GM18951 (cell line): ENCODE results near the gene SMPD3.

ENCODE experiments used
- POLR2A ChIP-seq: IDR thresholded peaks from 4 replicates; pipeline ENCODE4 v1.6.1; 2011; ENCODE audit warnings: mild to moderate bottlenecking; ENCODE audit not compliant: insufficient read length, insufficient read depth; ENCODE audit errors: extremely low read depth
- in situ Hi-C: fragments of 300-500 bp; cut with MboI; formaldehyde crosslinking; loops from one replicate; pipeline ENCODE4 v1.12.0; 2022; ENCODE audit warnings: low sequenced_read_pairs, mixed read lengths, inconsistent platforms; ENCODE audit not compliant: unreplicated experiment

SMPD3 gene

DNA sequence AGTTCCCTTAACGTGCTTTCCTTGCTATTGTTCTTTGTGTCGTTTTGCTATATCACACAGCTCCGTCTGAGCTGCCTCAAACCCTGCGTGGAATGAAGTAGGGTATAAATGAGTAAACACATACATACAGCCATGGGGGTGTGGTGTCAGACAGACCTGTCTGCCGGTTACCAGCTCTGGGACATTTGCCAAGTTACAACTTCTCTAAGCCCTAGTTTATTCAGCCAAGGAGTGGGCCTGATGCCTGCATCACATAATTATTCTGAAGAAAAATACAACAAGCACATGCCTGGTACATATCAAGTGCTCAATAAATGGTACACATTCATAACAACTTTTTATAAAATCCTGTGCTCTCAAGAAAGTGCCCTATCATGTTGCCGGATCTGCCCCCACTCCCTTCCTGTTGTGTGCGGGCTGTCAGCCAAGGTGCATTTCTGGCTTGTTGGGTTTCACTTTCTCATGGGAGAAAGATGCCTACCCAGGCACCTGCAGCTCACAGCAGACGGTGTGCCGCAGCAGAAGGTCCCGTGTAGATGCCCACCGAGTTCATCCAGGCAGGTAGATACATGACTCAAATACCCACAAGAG, 30.5 kb downstream of the SMPD3 start:
- TF ChIP-seq POLR2A = peak; percentile 26
- in situ Hi-C loops = no loop called here

DNA sequence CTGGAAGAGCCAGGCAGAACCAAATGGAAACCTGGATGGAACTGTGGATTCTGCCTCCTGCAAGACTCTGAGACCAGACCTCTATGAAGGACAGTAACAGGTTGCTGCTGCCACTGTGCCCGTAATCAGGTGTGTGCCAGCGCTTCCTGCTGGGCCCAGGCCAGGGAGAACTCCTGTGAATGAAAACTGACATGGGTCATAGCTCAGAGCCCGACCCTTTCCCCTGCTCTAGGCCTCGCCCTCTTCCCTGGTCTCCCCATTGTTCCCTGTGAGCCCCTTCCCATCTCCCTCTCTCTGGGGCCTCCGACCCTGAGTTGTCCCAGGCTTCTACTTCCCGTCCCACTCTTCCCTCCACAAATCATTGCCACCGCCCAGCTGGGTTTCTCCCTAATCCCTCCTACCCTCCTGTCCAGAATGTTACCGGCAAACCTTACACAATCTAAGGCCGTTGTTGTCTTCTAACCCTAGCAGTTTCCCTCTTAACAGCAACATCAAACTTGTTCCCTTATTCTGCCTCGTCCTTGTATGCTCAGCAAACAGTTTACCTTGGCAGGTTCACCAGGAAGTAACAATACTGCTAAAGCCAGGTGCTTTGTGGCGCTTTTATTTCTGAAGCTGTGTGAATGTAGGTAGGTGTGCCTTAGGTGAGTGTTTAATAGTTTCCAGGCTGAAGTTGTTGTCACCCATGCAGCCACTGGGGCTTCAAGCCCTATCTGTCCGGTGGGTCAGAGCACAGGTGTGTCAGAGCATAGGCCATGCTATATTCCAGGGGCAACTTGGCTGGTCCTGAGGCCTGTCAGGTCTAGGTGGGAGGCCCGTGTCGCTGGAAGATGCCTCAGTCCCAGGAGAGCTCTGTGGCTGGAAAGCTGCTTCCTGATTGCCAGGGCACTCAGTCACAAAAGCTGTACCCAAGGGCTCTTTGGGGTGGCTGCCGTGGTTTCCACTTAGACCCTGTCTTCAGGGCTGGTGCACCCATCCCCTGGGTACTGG, 32.0 kb downstream of the SMPD3 start:
- in situ Hi-C loops = no loop called here
- no peak for TF ChIP-seq POLR2A

DNA sequence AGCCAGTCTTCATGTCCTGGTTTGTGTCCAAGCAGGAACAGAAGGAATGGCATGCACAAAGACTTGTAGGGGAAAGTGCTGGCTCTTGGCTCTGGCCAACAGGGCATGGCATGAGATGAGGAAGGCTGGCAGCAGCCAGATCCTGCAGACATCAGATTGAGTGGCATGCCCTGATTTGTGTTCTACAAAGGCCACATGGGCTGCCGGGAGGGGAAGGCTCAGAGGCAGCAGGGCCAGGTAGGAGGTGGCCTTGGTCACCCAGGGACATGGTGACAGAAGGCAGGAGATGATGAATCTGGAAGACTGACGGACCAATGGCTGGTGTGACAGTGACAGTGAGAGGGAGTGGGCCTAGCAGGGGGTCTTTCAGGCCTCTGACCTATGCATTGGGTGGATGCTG, 33.7 kb downstream of the SMPD3 start:
- in situ Hi-C loops = no loop called here
- TF ChIP-seq POLR2A = no peak

DNA sequence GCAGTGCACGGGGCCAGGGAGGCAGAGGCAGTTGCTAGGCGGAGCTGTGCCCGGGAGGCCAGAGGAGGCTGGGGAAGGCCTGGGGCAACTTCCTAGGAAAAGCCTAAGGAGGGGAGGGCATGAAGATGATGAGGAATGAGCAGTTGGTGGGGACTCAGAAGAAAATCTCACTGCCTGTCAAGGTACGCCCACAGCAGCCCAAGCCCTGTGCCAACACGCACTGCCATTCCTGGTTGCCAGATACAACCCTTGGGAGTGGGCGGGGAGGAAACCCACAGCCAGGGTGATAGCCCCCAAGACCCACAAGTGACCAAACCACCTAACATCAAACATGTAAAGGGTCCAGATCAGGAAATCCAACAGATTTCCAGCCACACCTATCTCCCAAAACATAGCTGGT, 36.2 kb downstream of the SMPD3 start:
- in situ Hi-C loops = no loop called here
- TF ChIP-seq POLR2A = no peak

DNA sequence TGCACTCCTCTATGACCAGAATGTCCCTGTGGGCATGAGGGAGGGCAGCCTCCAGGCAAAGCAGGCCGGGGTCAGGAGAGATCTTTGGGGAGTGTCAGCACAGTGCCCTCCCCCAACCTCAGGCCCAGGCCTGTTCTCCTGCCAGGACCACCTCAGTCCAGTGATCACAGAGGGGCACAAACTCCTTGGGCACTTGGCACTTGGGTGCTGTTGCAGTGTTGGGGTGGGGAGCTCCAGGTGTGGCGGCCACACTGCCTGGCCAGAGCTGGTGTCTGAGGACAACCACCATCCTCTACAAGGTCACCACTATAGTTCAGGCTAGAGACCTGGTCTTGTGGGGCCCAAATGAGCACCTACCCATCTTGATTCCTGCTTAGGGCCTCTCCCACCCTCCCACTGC, 37.2 kb downstream of the SMPD3 start:
- no peak for TF ChIP-seq POLR2A

DNA sequence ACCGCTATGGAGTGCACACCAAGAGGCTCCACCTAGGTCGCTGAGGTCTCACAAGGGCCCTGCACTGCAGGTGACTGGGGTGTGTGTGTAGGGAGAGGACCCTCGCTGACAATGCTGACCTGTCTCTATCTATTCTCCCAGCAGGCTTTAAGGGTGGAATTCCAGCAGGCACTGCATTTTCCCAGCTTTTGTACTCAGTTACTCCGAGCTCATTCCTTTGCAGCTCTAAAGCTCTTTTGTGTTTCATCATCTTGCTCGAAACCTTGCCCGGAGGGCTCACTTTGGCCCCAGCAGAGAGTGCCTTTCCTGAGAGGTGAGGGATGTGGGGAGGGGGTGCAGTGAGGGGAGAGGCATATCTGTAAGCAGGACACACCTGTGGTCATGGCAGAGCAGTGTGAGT, 39.3 kb downstream of the SMPD3 start:
- TF ChIP-seq POLR2A = no peak
- in situ Hi-C loops = no loop called here

More for the DNA sequence above, 37.2 kb downstream of the SMPD3 start:
- in situ Hi-C loops = no loop called here

DNA sequence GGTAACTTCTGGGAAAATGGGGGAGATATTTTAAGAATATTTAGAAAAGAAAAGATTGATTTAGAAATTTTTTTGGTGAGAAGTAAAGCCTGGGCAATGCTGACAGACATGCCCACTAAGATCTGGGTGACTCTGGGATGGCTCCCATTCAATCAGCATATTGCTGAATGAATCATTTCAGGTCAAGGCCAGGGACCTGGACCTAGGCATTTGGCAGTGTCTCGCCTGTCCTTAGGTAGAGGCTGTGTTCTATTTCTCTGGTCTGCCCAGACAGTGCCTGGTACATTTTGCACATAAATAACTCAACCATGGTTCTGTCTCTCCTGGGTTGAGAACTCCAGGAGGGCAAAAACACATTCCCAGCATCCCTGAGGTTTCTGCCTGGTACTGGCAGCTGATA, 39.9 kb downstream of the SMPD3 start:
- in situ Hi-C loops = no loop called here
- TF ChIP-seq POLR2A = no peak

DNA sequence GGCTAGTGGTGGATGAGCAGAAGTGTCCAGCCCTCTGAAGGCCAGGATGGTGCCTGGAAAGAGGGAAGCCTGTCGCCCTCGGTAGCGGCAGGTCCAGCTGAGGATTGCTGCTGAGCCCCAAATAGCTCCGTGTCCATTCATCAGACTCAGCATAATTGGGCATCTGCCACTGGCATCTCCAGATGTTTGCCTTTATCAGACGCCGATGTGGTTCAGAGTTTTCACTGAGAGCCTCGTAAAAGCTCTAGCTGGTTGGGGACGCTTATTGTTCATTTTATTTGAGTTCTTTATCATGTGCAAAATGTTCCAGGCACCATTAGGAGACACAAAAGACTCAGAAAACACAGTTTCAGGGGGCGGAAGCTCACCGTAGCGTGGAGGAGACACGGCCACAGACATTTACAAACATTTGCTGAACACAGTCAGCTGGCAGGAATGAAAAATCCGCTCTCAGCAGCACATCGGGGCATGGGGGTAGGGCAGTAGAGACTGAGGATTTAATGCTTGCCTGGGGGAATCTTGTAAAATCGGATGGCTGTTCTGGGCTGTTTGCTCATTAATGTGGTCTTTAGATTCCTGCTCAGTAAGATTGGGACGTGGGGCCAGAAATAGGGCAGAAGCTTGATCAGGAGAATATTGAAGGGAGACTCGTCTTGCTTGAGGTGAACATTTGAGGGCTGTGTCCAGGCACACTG, 41.7 kb downstream of the SMPD3 start:
- no peak for TF ChIP-seq POLR2A

DNA sequence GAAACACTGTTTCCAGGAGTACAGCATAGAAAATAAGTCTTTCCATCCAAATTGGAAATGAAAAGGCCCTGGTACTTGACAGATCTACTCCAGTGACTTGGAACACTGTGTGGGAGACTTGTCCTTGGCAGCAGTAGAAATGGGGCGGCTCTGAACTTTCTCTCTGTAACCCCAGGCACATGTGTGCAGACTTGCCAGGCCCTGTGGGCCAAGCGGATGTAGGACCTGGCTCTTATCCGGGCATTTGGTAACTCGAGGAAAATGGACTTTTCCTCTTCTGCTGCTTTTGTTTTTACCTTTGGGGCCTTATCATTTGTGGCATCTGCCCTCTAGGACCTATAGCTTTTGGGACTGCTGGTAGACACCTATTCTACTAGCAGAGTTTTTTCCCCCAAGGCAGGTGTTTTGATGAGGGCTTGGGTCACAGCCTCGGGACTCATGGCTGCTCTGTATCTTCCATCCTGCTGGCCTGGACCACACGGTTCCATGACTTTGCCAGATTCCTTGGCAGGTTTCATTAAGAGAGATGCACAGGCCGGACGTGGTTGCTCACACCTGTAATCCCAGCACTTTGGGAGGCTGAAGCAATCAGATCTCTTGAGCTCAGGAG, 43.5 kb downstream of the SMPD3 start:
- in situ Hi-C loops = no loop called here

More for the DNA sequence above, 41.7 kb downstream of the SMPD3 start:
- in situ Hi-C loops = no loop called here

DNA sequence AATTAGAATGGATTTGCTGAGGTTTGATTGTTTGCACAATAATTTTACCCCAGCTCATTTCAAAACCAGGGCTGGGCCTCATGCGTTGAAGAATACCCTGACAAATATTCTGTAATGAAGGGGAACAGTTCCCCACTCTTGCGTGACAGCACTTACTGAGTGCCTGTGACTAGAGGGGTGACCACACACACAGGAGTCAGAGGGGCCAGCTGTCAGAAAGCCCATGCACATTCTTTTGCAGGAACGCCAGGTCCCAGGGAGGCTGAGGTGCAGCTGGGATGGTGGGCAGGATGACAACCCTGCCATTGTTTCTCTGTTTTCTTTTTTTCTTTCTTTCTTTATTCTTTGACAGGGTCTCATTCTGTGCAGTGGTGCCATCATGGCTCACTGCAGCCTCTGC, 44.6 kb downstream of the SMPD3 start:
- TF ChIP-seq POLR2A = no peak
- in situ Hi-C loops = no loop called here

More for the DNA sequence above, 43.5 kb downstream of the SMPD3 start:
- TF ChIP-seq POLR2A = no peak

DNA sequence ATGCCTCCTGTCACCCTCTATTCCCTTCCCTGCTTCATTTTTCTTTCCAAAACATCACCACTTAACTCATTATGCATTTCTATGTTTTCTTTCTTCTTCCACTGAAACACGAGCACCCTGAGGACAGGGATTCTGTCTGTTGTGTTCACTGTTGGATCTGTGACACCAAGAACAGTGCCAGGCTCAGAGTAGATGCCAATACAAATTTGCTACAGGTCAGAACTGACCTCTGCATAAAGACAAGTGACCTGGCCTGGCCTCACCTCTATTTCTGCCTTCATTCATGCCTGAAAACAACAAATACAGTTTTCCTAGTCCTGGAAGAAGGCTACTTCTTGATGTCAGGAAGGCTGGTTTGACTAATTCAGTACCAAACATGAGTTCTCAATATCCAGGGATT, 45.1 kb downstream of the SMPD3 start:
- no peak for TF ChIP-seq POLR2A
- in situ Hi-C loops = no loop called here

DNA sequence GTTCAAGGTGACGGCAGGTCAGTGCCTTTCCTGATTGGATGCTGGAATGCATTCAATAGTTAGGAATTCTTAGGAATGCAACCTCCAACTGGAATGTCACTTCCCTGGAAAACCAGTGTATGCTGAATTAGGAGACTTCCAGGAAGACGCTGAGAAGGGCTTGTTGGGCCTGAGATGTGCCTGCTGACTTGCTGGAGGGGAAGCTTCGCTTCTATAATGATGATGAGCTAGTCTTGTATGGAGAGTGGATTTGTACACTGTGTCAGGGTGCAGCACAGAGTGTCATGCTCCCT, 45.6 kb downstream of the SMPD3 start:
- in situ Hi-C loops = no loop called here

DNA sequence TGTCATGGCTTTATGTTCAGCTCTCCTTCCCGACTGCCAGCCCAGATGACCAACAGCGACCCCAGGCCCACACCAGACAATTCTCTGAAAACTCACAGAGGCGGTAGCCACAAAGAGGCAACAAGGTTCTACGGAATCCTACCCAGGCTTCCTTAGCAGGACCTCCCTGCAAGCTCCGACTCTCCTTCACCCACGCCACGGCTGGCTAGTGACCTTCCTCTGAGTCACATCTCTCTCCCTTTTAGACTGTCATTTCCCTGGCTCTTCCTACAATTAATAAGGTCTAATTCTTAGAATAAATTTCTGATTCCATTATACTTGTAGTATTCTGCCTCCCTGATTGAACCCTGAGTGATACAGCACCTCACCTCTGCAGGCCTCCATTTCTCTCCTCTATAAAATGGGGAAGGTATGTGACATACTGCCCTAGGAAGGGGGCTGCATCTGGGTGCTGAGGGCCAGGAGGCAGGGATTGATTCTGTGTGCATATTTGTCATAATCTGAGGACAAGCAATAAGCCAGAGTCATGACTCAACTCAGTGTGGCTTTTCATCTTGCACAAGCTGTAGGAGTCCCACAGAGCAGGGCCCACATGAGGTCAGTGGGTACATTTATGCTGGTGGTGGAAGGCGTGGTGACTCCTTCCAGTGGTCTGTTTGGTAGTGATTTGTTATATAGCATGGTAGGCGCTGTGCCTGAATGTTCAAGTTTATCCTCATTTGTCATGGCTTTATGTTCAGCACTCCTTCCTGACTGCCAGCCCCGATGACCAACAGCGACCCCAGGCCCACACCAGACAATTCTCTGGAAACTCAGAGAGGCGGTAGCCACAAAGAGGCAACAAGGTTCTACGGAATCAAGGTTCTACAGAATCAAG, 46.2 kb downstream of the SMPD3 start:
- in situ Hi-C loops = no loop called here

More for the DNA sequence above, 45.6 kb downstream of the SMPD3 start:
- TF ChIP-seq POLR2A = no peak

More for the DNA sequence above, 46.2 kb downstream of the SMPD3 start:
- TF ChIP-seq POLR2A = no peak
